Measurements from ENCODE around the gene GMIP.

GRCh38 chr19:19655051-19655594 is 11.7 kb upstream of the GMIP start:
- no peak for TF ChIP-seq CTCF (conservative IDR thresholded peaks at IDR 0.05; ENCODE audit: low read depth, low read length)
- no peak for TF ChIP-seq EZH2phosphoT487 (IDR thresholded peaks at IDR 0.05; ENCODE audit: borderline replicate concordance, low read length)

Data from PC-3 (cell line).